B cell (primary cell): ENCODE results near the gene CTBP2.
"Not testable (repeated sequence)": the region's sequence is repeated elsewhere in the genome, so short reads cannot be mapped to it uniquely, and the experiment has no call there.

ENCODE experiments used
- EZH2 ChIP-seq: IDR thresholded peaks from 2 replicates; pipeline ENCODE4 v1.6.1; 2012; ENCODE audit warnings: borderline replicate concordance, low read depth, mild to moderate bottlenecking, moderate library complexity, low read length; ENCODE audit not compliant: insufficient read depth, poor library complexity, severe bottlenecking
- TF ChIP-seq, protein P1 (sequence below): fragments of 200-600 bp; IDR thresholded peaks from one replicate; pipeline ENCODE4 v1.8.0; 2022; ENCODE audit warnings: antibody characterized with exemption, mild to moderate bottlenecking

DNA sequence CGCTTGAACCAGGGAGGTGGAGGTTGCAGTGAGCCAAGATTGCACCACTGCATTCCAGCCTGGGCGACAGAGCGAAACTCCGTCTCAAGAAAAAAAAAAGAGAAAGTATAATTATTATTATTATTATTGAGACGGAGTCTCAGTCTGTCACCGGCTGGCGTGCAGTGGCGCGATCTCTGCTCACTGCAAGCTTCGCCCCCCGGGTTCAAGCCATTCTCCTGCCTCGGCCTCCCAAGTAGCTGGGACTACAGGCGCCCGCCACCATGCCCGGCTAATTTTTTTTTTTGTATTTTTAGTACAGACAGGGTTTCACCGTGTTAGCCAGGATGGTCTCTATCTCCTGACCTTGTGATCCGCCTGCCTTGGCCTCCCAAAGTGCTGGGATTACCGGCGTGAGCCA is 2.9 kb upstream of the CTBP2 start:
- TF ChIP-seq, protein P1, sequence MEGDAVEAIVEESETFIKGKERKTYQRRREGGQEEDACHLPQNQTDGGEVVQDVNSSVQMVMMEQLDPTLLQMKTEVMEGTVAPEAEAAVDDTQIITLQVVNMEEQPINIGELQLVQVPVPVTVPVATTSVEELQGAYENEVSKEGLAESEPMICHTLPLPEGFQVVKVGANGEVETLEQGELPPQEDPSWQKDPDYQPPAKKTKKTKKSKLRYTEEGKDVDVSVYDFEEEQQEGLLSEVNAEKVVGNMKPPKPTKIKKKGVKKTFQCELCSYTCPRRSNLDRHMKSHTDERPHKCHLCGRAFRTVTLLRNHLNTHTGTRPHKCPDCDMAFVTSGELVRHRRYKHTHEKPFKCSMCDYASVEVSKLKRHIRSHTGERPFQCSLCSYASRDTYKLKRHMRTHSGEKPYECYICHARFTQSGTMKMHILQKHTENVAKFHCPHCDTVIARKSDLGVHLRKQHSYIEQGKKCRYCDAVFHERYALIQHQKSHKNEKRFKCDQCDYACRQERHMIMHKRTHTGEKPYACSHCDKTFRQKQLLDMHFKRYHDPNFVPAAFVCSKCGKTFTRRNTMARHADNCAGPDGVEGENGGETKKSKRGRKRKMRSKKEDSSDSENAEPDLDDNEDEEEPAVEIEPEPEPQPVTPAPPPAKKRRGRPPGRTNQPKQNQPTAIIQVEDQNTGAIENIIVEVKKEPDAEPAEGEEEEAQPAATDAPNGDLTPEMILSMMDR: not testable (repeated sequence)
- not testable (repeated sequence) for TF ChIP-seq EZH2
